Mucosa of gallbladder (tissue), 1 donor: Measurements from ENCODE around the gene NDUFC2. TPM values are rescaled to one million over a fixed set of nuclear protein-coding genes. Genes with fewer than 3 reads are reported as not detected.
"Not testable (repeated sequence)": the region's sequence is repeated elsewhere in the genome, so short reads cannot be mapped to it uniquely, and the experiment has no call there.

Experiments used
- DNase-seq: peaks from one replicate; pipeline ENCODE4 v3.0.0-alpha.2; 2020; ENCODE audit warnings: low spot score
- total RNA-seq: library from RNA; stranded (reverse); gene quantifications from one replicate; pipeline ENCODE4 v1.2.1, GENCODE V29; 2021
- donor health status: DM: no; HTN: no; CAD: no.

Gene NDUFC2
- total RNA-seq, result 181 TPM

DNA sequence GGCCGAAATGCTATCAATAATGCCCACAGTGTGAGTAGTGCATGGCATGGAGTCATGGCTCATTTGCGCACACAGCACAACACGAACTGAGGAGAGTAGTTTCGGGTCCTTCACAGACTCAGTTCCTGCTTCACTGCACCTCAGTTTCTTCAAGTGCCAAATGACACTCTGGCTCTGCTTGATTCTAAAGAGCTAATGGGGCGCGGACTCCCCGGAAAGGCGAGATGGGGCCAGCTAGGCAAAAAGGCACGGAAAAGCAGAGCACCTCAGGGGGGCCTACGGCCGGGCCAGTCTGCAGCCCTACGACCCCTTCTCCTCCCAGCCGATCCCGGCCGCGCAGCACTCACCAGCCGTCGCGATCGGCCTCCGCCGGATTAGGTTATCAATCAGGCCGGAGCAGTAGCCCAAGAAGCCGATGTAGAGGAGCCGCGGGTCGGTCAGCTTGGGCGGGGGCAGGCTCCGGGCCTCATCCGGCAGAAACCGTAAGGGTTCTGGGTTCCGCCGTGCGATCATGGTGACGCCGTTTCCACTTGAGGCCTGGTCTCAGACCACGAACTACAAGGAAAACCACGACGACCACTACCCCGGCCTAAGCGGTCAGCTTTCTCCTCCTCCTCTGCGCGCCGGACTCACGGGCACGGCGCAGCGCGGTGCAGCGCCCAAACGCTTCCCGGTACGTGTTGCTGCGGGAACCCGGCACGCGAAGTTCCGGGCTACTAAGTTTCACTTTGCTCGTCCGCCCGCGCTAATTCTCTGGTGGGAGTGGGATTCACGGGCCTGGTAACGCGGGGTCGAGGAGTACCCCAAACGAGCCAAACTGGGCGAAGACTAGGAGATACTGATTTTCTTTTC lies at the start of gene NDUFC2:
NDUFC2 (minus strand) TSS at position 631 of the 852 bp plus-strand sequence; CDS start at position 513, 118 bp downstream.
- peak; percentile 80 for DNase-seq

DNA sequence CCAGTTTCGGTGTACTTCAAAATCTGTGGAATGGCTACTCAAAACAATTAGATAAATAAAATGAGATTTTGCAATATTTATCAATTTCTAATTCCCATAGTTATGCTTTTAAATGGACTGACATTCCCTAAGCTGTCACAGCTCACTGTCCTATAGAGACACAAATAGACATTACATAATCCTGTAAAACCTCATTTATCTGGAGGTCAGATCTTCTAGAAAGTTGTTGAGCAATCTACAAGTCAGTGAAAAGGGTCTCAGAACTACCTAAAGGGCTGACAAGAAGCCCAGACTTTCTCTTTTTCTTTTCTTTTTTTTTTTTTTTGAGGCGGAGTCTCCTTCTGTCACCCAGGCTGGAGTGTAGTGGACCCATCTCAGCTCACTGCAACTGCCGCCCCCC lies 47.7 kb upstream of the NDUFC2 start:
- DNase-seq, result no peak

DNA sequence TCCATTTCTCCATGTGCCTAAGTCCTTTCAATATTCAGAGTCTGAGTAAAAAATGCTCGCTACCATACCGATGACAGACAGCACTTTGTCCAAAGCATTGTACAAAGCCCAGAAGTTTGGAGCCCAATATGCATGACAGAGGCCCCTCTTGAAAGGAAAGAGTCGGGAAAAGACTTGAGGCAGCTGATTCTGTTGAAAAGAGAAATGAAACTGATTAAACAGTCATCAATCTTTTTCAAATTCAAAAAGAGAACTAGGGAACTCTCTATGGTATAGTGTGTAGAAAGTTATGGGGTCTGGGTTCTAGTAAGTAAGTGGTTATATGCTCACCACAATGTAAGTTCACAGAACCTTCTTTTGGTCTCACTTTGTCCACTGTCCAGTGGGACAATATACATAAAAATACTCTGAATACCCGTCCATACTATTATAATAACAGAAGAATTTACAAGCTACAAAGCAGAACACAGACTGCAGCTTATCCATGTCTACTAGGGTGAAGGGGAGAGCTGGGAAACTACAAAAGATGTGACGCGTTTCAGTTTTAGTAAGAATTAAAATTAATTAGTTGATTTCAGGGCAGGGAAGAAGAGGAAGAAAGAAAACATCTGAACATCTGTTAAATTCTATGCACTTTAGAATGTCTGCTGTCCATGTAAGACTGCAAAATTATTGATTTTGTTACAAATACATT lies 33.1 kb upstream of the NDUFC2 start:
- DNase-seq, result no peak

DNA sequence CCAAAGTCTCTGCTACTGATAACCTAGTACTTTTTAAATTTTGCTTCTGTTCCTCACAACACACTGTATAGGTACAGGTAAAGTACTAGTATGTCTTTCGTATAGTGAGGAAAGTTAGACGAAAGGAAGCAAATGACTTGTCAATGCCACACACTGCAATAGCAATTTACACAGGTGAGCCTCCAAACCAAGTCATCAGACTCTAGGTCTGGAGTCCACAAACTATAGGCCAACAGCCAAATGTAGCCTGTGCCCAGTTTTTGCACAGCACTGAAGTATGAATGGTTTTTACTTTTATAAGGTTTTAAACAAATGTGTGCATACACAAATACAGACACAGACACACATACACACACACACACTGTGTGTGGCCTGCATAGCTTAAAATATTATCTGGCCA lies 31.6 kb upstream of the NDUFC2 start:
- DNase-seq, result no peak

DNA sequence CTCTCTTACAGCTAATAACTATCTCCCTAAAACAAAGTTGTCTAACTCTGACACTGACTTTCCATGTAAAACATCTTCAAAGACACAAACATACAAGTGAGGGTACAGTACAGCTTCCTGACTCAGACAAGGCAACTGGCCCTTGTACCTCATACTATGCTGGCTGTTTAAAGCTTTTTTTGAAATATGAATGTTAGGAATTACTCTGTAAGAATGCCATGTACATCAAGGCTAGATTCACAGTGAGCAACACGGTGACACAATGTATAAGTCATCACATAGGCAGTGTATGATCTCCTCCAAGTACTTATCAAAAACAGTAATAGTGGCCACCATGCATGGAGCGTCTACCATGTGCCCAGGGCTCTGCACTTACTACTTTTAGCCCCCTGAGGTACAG lies 31.2 kb upstream of the NDUFC2 start:
- DNase-seq, result no peak

DNA sequence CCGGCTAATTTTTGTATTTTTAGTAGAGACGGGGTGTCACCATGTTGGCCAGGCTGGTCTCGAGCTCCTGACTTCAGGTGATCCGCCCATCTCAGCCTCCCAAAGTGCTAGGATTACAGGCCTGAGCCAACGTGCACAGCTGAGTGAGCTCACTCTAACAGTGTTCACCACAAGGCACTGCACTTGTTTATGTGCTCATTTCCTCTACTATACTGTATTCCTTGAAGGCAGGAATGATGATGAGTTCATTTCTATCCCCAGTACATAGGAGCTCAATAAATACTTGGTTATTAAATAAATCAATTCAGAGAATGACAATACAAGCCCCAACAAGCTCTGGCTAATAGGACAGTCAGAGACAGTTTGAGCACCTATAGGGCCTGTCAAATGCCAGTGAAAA lies 30.7 kb upstream of the NDUFC2 start:
- DNase-seq, result no peak

DNA sequence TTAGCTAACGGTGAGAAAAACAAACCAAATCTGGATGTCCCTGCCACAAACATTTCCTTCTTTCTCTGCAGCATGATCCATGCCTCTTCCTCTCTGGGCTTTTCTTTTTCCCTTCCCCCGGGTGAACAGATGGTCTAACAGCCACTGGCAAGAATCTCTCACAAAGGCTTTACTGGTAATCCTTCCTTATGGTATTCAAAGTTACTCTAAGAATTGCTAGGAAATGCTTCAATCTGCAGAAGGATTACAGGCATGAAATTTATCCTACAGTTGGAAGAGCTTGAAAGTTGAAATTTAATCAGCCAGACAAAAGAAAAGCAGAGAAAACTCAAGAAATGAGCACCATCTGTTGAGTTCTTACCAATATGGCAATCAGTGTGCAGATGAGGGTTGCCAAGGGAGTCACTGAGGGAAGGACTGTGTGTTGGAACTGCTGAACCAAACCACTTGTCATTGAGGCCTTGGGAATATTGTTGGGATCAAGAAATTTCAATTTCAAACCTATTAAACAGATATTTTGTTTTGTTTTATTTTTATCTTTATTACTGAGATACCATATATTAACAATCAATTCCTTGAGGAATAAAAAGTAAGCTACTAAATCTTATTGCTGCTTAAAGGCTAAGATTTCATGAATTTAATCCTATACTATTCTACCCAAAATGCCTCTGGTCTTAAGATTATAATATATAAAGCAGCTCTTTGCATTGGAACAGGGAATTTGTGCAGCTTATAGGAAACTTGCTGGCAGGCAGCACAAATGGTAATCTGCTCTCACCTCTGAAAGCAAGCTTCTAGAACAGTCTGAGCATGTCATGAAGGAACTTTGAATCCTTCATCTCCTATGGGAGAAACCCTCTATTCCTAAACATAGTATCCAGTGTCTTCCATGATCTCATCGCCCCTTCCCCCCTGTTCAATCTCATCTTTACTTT lies 29.7 kb upstream of the NDUFC2 start:
- DNase-seq, result no peak

DNA sequence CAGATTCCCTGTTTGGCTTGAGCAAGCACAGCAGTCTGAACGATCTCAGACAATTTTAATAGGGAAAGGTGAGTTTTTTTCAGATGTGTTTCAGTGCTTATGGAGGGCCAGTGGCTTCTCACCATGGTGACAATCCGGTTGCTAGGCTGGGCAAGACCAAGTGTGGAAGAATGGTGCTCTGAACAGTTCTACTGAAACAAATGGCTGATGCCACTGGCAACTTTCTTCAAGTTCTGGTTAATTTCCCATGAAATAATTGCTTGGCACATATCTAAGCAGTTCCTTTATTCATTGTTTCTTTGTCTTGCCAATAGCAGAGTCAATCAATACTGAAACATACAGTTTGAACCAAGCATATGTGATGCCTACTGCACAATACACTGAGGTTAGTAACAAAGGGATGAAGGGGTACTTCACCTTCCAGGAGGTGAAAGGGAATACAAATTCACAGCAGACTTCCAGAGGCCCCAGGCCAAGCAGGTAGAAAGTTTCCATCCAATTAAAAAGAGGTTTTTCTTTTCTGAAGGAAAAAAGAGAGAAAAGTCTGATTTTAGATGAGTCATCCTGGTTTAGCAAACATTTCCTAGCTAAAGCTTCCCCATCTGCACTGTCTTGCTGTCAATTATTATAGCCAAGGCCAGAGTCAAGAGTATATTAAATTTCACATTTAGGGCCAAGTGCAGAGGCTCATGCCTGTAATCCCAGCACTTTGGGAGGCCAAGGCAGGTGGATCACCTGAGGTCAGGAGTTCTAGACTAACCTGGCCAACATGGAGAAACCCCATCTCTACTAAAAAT lies 21.2 kb upstream of the NDUFC2 start:
- no peak for DNase-seq

DNA sequence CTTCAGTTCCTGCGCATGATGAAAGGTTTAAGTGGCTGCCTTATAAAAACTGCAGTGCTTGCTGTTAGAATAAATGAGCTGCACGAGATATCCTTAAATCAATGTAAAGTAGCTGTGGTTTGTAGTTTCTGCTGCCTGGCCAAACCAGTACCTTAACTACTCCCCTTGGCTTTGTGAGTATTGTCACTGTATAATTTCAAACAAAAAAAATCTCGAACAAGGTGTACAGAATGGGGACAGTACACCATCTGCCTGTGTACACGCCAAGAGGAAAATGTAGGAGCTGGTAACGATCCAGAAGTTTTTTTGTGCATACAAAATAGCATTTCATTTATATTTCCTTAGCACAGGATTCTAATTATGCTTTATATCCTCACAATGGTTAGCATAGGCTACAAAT lies 20.6 kb upstream of the NDUFC2 start:
- DNase-seq, result no peak

DNA sequence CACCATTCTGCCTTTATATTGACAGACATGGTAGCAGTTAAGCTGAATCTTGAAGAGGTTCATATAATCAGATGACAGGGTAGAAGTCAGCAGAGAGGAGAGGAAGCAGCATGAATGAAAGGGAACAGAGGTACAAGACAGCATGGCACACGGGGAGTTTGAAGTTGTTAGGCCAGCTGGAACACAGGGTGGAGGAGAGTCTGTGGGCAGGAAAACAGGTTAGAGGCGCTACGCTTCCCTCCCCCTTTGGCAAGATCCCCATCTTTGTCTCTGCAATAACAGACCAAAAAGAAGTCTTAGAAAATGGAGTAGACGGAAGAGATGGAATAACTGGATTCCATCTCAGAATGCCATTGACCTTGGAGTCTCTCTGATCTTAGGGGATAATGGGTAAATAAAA lies 20.0 kb upstream of the NDUFC2 start:
- DNase-seq, result no peak

DNA sequence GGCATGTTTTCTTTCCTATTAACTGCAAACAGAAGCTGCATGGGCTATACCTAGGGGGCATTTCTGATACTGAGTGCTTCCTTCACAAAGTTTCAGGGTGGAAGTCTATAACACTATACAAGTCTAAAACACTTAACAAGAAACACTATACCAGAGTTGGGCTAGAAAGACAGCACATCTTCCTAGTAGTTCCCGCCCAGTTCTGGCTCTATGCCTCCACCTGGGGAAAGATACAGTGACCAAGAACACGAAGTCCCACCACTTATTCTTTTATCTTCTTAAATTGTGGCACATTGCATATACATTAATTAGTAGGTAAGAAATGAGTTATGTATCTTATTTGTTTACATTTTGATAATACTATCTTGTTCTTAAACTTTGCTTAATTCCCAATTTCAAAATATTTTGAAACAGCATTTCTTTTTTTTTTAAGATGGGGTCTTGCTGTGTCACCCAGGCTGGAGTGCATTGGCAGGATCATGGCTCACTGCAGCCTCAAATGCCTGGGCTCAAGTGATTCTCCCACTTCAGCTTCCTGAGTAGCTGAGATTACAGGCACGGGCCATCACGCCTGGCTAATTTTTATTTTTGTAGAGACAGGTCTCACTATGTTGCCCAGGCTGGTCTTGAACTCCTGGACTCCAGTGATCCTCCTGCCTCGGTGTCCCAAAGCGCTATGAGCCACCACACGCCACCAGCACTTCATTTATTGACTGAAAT lies 18.2 kb upstream of the NDUFC2 start:
- no peak for DNase-seq

DNA sequence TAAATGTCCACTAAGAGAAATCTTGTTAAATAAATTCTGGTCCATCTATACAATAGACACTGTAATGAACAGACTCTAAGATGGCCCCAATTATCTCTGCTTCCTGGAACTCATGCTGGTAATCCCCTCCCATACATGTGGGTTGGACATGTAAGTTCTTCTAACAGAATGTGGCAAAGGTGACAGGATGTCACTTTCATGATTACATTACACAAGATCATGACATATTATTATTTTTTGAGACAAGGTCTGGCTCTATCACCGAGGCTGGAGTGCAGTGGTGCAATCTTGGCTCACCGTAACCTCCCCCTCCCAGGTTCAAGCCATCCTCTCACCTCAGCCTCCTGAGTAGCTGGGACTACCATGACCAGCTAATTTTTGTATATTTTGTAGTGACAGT lies 14.6 kb upstream of the NDUFC2 start:
- no peak for DNase-seq

DNA sequence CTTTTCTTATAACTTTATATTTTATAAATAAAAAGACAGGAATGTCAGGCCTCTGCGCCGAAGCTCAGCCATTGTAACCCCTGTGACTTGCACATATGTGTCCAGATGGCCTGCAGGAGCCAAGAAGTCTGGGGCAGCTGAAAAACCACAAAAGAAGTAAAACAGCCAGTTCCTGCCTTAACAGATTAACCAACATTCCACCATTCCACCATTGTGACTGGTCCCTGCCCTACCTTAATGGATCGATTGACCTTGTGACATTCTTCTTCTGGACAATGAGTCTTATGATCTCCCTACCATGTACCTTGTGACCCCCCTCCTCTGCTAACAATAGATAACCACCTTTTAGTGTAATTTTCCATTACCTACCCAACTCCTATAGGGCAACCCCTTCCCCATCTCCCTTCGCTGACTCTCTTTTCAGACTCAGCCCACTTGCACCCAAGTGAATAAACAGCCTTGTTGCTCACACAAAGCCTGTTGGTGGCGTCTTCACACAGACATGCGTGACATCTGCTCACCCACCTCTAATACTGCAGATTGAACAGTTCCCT lies 6.9 kb upstream of the NDUFC2 start:
- DNase-seq, result not testable (repeated sequence)

DNA sequence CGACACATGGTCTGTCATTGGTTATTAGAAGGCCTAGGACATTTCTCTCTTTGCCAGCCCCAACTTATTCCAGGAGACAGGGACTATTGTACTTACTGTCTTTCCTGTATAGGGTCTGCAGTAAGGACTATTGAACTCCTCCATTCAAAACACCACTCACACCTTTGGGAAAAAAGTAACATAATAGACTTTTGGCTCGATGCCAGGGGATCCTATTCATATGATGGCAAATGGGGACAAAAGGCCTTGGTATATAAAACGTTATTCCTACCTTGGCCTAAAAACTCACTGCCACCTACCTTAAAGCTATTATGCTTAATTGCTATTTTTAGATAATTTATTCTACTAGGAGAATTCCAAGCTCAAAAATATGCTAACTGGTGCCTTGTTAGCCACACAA lies 6.3 kb upstream of the NDUFC2 start:
- DNase-seq, result no peak

DNA sequence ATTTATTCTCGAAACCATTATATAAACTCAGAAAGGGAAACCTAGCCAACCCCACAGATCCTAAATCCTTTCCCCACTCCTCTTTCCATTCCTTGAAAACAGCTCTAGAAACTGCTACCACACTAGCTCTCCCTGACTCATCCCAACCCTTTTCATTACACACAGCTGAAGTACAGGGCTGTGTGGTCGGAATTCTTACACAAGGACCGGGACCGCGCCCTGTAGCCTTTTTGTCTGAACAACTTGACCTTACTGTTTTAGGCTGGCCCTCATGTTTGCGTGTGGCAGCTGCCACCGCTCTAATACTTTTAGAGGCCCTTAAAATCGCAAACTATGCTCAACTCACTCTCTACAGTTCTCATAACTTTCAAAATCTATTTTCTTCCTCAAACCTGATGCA lies 4.8 kb upstream of the NDUFC2 start:
- not testable (repeated sequence) for DNase-seq

DNA sequence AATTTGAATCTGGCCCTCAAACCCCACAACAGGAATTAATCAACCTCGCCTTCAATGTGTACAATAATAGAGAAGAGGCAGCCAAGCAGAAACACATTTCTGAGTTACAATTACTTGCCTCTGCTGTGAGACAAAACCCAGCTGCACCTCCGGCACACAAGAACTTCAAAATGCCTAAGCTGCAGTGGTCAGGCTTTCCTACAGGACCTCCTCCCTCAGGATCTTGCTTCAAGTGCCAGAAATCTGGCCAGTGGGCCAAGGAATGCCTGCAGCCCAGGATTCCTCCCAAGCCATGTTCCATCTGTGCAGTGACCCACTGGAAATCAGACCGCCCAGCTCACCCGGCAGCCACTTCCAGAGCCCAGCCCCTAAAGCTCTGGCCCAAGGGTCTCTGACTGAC lies 3.4 kb upstream of the NDUFC2 start:
- no peak for DNase-seq

DNA sequence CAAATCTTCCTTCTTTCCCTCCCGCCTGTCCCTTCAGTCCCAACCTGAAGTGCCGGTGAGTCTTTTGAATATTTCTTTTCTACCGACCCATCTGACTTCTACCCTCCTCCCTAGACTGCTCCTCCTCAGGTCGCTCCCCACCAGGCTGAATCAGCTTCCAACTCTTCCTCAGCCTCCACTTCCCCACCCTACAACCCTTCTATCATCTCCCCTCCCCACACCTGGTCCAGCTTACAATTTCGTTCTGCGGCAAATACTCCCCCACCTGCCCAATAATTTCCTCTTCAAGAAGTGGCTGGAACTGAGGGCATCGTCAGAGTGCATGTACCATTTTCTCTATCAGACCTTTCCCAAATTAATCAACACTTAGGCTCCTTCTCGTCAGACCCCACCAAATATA lies 2.5 kb upstream of the NDUFC2 start:
- DNase-seq, result no peak

DNA sequence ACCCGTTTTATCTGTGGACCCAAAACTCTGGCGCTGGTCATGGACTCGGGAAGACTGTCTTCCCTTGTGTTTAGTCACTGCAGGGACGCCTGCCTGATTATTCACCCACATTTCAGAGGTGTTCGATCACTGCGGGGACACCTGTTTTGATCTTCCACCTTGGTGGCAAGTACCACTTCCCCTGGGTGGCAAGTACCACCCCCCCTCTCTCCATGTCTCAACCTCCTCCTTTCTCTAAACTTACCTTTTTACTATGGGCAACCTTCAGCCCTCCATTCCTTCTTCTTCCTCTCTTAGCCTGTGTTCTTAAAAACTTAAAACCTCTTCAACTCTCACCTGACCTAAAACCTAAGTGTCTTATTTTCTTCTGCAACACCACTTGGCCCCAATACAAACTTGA lies 1.9 kb upstream of the NDUFC2 start:
- DNase-seq, result no peak

DNA sequence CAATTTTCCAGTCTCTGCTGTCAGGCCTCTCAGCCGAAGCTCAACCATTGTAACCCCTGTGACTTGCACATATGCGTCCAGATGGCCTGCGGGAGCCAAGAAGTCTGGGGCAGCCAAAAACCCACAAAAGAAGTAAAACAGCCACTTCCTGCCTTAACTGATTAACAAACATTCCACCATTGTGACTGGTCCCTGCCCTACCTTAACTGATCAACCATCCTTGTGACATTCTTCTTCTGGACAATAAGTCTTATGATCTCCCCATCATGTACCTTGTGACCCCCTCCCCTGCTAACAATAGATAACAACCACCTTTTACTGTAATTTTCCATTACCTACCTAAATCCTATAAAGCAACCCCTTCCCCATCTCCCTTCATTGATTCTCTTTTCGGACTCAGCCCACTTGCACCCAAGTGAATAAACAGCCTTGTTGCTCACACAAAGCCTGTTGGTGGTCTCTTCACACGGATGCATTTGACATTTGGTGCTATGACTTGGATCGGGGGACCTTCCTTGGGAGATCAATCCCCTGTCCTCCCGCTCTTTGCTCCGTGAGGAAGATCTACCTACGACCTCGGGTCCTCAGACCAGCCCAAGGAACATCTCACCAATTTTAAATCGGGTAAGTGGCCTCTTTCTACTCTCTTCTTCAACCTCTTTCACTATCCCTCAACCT lies 1.3 kb upstream of the NDUFC2 start:
- no peak for DNase-seq
